HG02840 (cell line): Measurements from ENCODE around the gene CDCP2.

ENCODE experiments used
- ATAC-seq: cut with Tn5 transposase; IDR thresholded peaks from one replicate; pipeline ENCODE4 v1.9.1; 2021; ENCODE audit warnings: mild to moderate bottlenecking, moderate library complexity, moderate number of reproducible peaks; ENCODE audit not compliant: unreplicated experiment, low FRiP score

Gene CDCP2

GRCh38 chr1:54138994-54139393 is 13.8 kb downstream of the CDCP2 start:
- ATAC-seq: no peak

GRCh38 chr1:54137534-54138061 is 15.2 kb downstream of the CDCP2 start:
- ATAC-seq: no peak

- ATAC-seq: no peak
Measured at GRCh38 chr1:54136963-54137533, 15.8 kb downstream of the CDCP2 start.

GRCh38 chr1:54136269-54136896 is 16.4 kb downstream of the CDCP2 start:
- no peak for ATAC-seq

- ATAC-seq: no peak
Measured at GRCh38 chr1:54135436-54136120, 17.2 kb downstream of the CDCP2 start.

GRCh38 chr1:54134295-54134694 is 18.5 kb downstream of the CDCP2 start:
- no peak for ATAC-seq

GRCh38 chr1:54132495-54132894 is 20.3 kb downstream of the CDCP2 start:
- ATAC-seq: no peak

- ATAC-seq: no peak
Measured at GRCh38 chr1:54131419-54131818, 21.4 kb downstream of the CDCP2 start.

- ATAC-seq: no peak
Measured at GRCh38 chr1:54129858-54130257, 22.9 kb downstream of the CDCP2 start.

- ATAC-seq: no peak
Measured at GRCh38 chr1:54127594-54128300, 25.1 kb downstream of the CDCP2 start.

- ATAC-seq: no peak
Measured at GRCh38 chr1:54126271-54126815, 26.5 kb downstream of the CDCP2 start.

- no peak for ATAC-seq
Measured at GRCh38 chr1:54125386-54126070, 27.3 kb downstream of the CDCP2 start.

GRCh38 chr1:54124906-54125305 is 27.9 kb downstream of the CDCP2 start:
- ATAC-seq: no peak

- no peak for ATAC-seq
Measured at GRCh38 chr1:54124472-54124871, 28.3 kb downstream of the CDCP2 start.

GRCh38 chr1:54122992-54123391 is 29.8 kb downstream of the CDCP2 start:
- no peak for ATAC-seq

GRCh38 chr1:54122135-54122751 is 30.6 kb downstream of the CDCP2 start:
- ATAC-seq: no peak

- no peak for ATAC-seq
Measured at GRCh38 chr1:54121482-54122134, 31.2 kb downstream of the CDCP2 start.

- no peak for ATAC-seq
Measured at GRCh38 chr1:54120698-54121481, 31.9 kb downstream of the CDCP2 start.
